ENCODE data around the gene DNAJA1.

DNA sequence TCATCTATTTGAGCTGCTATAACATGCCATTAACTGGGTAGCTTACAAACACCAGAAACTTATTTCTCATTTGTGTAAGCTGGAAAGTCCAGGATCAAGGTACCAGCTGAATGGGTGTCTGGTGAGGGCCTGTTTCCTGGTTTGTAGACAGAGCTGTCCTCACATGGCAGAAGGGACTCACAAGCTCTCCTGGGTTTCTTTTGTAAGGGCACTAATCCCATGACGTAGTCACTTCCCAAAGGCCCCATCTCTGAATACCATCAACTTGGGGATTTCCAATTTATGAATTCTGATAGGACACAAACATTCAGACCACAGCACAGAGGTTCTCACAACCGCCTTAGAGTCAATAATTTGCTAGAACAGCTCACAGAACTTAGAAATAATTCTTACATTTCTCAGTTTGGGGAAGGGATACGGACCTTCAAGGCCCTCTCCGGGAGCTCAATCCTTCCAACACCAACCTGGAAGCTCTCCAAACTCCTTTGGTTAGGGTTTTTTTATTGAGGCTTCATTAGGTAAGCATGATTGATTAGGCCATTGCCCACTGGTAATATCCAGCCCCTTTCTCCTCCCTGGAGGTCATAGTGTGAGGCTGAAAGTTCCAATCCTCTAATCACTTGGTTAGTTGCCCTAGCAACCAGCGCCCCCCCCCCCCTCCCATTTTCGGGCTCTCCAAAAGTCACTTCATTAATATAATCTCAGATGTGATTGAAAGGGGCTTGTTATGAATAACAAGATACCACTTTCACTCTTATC is 7.6 kb upstream of the DNAJA1 start:
- TF ChIP-seq ZNF274 (IDR thresholded peaks at IDR 0.05; ENCODE audit: low read depth, low read length), result no peak
- no peak for TF ChIP-seq CTCF (IDR thresholded peaks at IDR 0.05 in 2 of 3, conservative IDR thresholded peaks at IDR 0.05 in 1 of 3; ENCODE audit: borderline replicate concordance in 1 of 3, insufficient read depth in 1 of 3, low read depth in 2 of 3, low read length in 2 of 3)
- no peak for TF ChIP-seq POLR2A (IDR thresholded peaks at IDR 0.05; ENCODE audit: borderline replicate concordance, extremely low read depth, insufficient read depth, insufficient read length)
- no peak for TF ChIP-seq EZH2 (IDR thresholded peaks at IDR 0.05)
- no peak for TF ChIP-seq SRF (IDR thresholded peaks at IDR 0.05; ENCODE audit: low read depth)
- TF ChIP-seq YY1 (IDR thresholded peaks at IDR 0.05; ENCODE audit: extremely low read depth, insufficient replicate concordance, low read depth, low read length), result no peak
- no peak for TF ChIP-seq JUND (IDR thresholded peaks at IDR 0.05)
- TF ChIP-seq, protein P1, sequence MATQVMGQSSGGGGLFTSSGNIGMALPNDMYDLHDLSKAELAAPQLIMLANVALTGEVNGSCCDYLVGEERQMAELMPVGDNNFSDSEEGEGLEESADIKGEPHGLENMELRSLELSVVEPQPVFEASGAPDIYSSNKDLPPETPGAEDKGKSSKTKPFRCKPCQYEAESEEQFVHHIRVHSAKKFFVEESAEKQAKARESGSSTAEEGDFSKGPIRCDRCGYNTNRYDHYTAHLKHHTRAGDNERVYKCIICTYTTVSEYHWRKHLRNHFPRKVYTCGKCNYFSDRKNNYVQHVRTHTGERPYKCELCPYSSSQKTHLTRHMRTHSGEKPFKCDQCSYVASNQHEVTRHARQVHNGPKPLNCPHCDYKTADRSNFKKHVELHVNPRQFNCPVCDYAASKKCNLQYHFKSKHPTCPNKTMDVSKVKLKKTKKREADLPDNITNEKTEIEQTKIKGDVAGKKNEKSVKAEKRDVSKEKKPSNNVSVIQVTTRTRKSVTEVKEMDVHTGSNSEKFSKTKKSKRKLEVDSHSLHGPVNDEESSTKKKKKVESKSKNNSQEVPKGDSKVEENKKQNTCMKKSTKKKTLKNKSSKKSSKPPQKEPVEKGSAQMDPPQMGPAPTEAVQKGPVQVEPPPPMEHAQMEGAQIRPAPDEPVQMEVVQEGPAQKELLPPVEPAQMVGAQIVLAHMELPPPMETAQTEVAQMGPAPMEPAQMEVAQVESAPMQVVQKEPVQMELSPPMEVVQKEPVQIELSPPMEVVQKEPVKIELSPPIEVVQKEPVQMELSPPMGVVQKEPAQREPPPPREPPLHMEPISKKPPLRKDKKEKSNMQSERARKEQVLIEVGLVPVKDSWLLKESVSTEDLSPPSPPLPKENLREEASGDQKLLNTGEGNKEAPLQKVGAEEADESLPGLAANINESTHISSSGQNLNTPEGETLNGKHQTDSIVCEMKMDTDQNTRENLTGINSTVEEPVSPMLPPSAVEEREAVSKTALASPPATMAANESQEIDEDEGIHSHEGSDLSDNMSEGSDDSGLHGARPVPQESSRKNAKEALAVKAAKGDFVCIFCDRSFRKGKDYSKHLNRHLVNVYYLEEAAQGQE (IDR thresholded peaks at IDR 0.05; ENCODE audit: low read depth), result no peak
- TF ChIP-seq EGR1 (IDR thresholded peaks at IDR 0.05; ENCODE audit: low read depth), result no peak
- no peak for TF ChIP-seq EZH2phosphoT487 (IDR thresholded peaks at IDR 0.05; ENCODE audit: borderline replicate concordance)
- TF ChIP-seq POLR2AphosphoS5 (IDR thresholded peaks at IDR 0.05; ENCODE audit: low read depth, low read length), result no peak
- TF ChIP-seq RAD21 (IDR thresholded peaks at IDR 0.05; ENCODE audit: low read depth), result no peak
- no peak for TF ChIP-seq SIN3A (IDR thresholded peaks at IDR 0.05; ENCODE audit: low read depth)
- TF ChIP-seq MAX (IDR thresholded peaks at IDR 0.05), result no peak
